T-helper 2 cell treated with Interferon-gamma antibody and Interleukin-4, amounts not matched to agents 100 ng/mL and 5 ng/mL, for 36 hours (primary cell): ENCODE measurements around the gene ASF1B. TPM values are rescaled to one million over a fixed set of nuclear protein-coding genes. Genes with fewer than 3 reads are reported as not detected.

Experiments
- intact Hi-C: fragments of 100-400 bp; cut with micrococcal nuclease; formaldehyde crosslinking; loops from one replicate; pipeline ENCODE4 v1.15.1; 2023
- total RNA-seq: library from RNA; stranded (reverse); gene quantifications from 2 replicates; pipeline ENCODE4 v1.2.3, GENCODE V29; 2022

The ASF1B gene
- total RNA-seq, 1 donor from 2014 or later = 114 TPM

- intact Hi-C loops = loop anchor here (5.0 kb wide), 5 partner anchors 59 to 359 kb away; partner anchors contain the start of gene GIPC1
These were observed 2.3 kb upstream of the ASF1B start for GRCh38 chr19:14138576-14139265.

- intact Hi-C loops = loop anchor here (1.0 to 5.0 kb wide), 13 partner anchors 13 to 989 kb away; partner anchors contain the start of genes ADGRL1, DDX39A, GIPC1 and PRKACA
These were observed 342 bp downstream of the ASF1B start for GRCh38 chr19:14135985-14136508.

GRCh38 chr19:14135355-14135754, 1.0 kb downstream of the ASF1B start:
- intact Hi-C loops = loop anchor here (5.0 kb wide), 5 partner anchors 62 to 362 kb away; partner anchors contain the start of gene GIPC1

- intact Hi-C loops = no loop called here
These were observed 8.4 kb downstream of the ASF1B start for GRCh38 chr19:14127929-14128509.

- intact Hi-C loops = no loop called here
These were observed 9.2 kb downstream of the ASF1B start for GRCh38 chr19:14127176-14127575.

GRCh38 chr19:14122924-14123323, 13.5 kb downstream of the ASF1B start:
- intact Hi-C loops = no loop called here

GRCh38 chr19:14120497-14120780, 15.9 kb downstream of the ASF1B start:
- intact Hi-C loops = no loop called here

- intact Hi-C loops = no loop called here
These were observed 16.5 kb downstream of the ASF1B start for GRCh38 chr19:14119644-14120496.

- intact Hi-C loops = no loop called here
These were observed 17.2 kb downstream of the ASF1B start for GRCh38 chr19:14119146-14119545.

GRCh38 chr19:14118165-14119051, 18.0 kb downstream of the ASF1B start:
- intact Hi-C loops = no loop called here

GRCh38 chr19:14117668-14118164, 18.7 kb downstream of the ASF1B start, which contains the start of gene PRKACA:
PRKACA (minus strand) TSS chr19:14117762; CDS start chr19:14117547, 215 bp downstream.
- intact Hi-C loops = loop anchor here (1.0 to 2.0 kb wide), 3 partner anchors 19 to 37 kb away; partner anchors contain the start of gene ASF1B

GRCh38 chr19:14116918-14117578, 19.3 kb downstream of the ASF1B start:
- intact Hi-C loops = loop anchor here (1.0 to 2.0 kb wide), 3 partner anchors 19 to 36 kb away; partner anchors contain the start of gene ASF1B

GRCh38 chr19:14116525-14116917, 19.9 kb downstream of the ASF1B start:
- intact Hi-C loops = loop anchor here (2.0 kb wide), 1 partner anchor 36 kb away; no protein-coding TSS in a partner anchor

GRCh38 chr19:14115756-14116155, 20.6 kb downstream of the ASF1B start:
- intact Hi-C loops = loop anchor here (1.0 to 2.0 kb wide), 2 partner anchors 35 to 235 kb away; no protein-coding TSS in a partner anchor

- intact Hi-C loops = loop anchor here (1.0 kb wide), 1 partner anchor 235 kb away; no protein-coding TSS in a partner anchor
These were observed 21.5 kb downstream of the ASF1B start for GRCh38 chr19:14114854-14115253.

GRCh38 chr19:14114439-14114838, 21.9 kb downstream of the ASF1B start:
- intact Hi-C loops = no loop called here

- intact Hi-C loops = no loop called here
These were observed 22.5 kb downstream of the ASF1B start for GRCh38 chr19:14113762-14114414.

GRCh38 chr19:14112809-14113385, 23.5 kb downstream of the ASF1B start:
- intact Hi-C loops = no loop called here
